K562 (cell line): Measurements from ENCODE around the gene CD34.

ENCODE experiments used
- BCLAF1 ChIP-seq, 2 experiments: fragments of 450-650 bp in 1 of 2; IDR thresholded peaks; 2 replicates each; pipeline ENCODE4 v1.6.1; 2011 to 2017; ENCODE audit warnings: low read depth in 2 of 2, antibody characterized with exemption in 1 of 2, borderline replicate concordance in 1 of 2, low read length in 1 of 2, mild to moderate bottlenecking in 1 of 2, mixed read lengths in 1 of 2; ENCODE audit not compliant: control insufficient read depth in 1 of 2
- CTCF ChIP-seq, 3 experiments: IDR thresholded peaks in 2 of 3; conservative IDR thresholded peaks in 1 of 3; 2 replicates each; pipeline ENCODE4 v1.5.1; 2011 to 2012; ENCODE audit warnings: low read length in 3 of 3, mild to moderate bottlenecking in 3 of 3, control low read depth in 2 of 3, improper control_type of control experiment in 1 of 3, inconsistent platforms in 1 of 3, low read depth in 1 of 3, mixed read lengths in 1 of 3, moderate library complexity in 1 of 3; ENCODE audit not compliant: insufficient read depth in 2 of 3
- EP300 ChIP-seq: IDR thresholded peaks from 2 replicates; pipeline ENCODE4 v1.6.1; 2012; ENCODE audit warnings: low read length, improper control_type of control experiment
- ID3 ChIP-seq, 2 experiments: fragments of 250-450 bp in 1 of 2; fragments of 450-650 bp in 1 of 2; sonication (Bioruptor Pico) in 1 of 2; IDR thresholded peaks; 2 replicates each; pipeline versions ENCODE4 v1.6.1 to v1.8.0; 2016 to 2021; ENCODE audit warnings: mild to moderate bottlenecking in 2 of 2, moderate library complexity in 2 of 2, missing compliant biosample characterization in 1 of 2, missing genetic modification characterization in 1 of 2
- KDM1A ChIP-seq, 2 experiments: fragments of 450-650 bp; IDR thresholded peaks; 2 replicates each; pipeline ENCODE4 v1.6.1; 2016; ENCODE audit warnings: mild to moderate bottlenecking in 2 of 2
- STAT5B ChIP-seq: fragments of 250-450 bp; sonication (Bioruptor Pico); IDR thresholded peaks from 2 replicates; pipeline ENCODE4 v1.8.0; 2021; ENCODE audit warnings: mild to moderate bottlenecking, inconsistent platforms
- ZBTB34 ChIP-seq: fragments of 250-450 bp; sonication (Bioruptor Pico); IDR thresholded peaks from 2 replicates; pipeline ENCODE4 v1.8.0; 2021; ENCODE audit warnings: mild to moderate bottlenecking, moderate library complexity
- ZNF408 ChIP-seq: fragments of 250-450 bp; sonication (Bioruptor Pico); IDR thresholded peaks from 2 replicates; pipeline ENCODE4 v1.4.0; 2020; ENCODE audit warnings: low read depth, mild to moderate bottlenecking, moderate library complexity
- ZNF584 ChIP-seq: fragments of 200-800 bp; sonication (Bioruptor generic); IDR thresholded peaks from 2 replicates; pipeline ENCODE4 v1.6.1; 2016; ENCODE audit warnings: low read depth, mild to moderate bottlenecking, missing genetic modification characterization, missing compliant biosample characterization

- TF ChIP-seq STAT5B (CRISPR knock-in tag) (no peak), KDM1A (IDR thresholded peaks at IDR 0.05) (no peak), ZNF408 (no peak), EP300 (no peak), BCLAF1 (IDR thresholded peaks at IDR 0.05; ENCODE audit: borderline replicate concordance in 1 of 2, control insufficient read depth in 1 of 2, low read depth in 2 of 2, low read length in 1 of 2) (no peak), ID3 (CRISPR knock-in tag; IDR thresholded peaks at IDR 0.05) (no peak), ID3 (tag; IDR thresholded peaks at IDR 0.05) (no peak), ZNF584 (CRISPR knock-in tag) (no peak), CTCF (IDR thresholded peaks at IDR 0.05 in 2 of 3, conservative IDR thresholded peaks at IDR 0.05 in 1 of 3; ENCODE audit: insufficient read depth in 2 of 3, low read depth in 1 of 3, low read length in 3 of 3) (no peak), ZBTB34 (CRISPR knock-in tag) (no peak)
These were observed 35.8 kb upstream of the CD34 start for GRCh38 chr1:207946756-207947155.
